NCI-H2107 treated with DMSO at 0.1 percent for 48 hours (cell line): Measurements from ENCODE around the gene CLIC1.

Source experiments
- DNase-seq: peaks from one replicate; lab custom pipeline; 2025; ENCODE audit not compliant: unreplicated experiment; lab: John Stamatoyannopoulos, UW

The CLIC1 gene

GRCh38 chr6:31736021-31736767, at the start of gene CLIC1:
TSS of gene CLIC1 (minus strand) at chr6:31736530. CDS start at chr6:31736300, 230 bp downstream.
- DNase-seq, result no peak

- DNase-seq, result no peak
Measured at GRCh38 chr6:31785475-31785874, 49.1 kb upstream of the CLIC1 start.

GRCh38 chr6:31784098-31784925, 48.0 kb upstream of the CLIC1 start:
- DNase-seq, result no peak

DNA sequence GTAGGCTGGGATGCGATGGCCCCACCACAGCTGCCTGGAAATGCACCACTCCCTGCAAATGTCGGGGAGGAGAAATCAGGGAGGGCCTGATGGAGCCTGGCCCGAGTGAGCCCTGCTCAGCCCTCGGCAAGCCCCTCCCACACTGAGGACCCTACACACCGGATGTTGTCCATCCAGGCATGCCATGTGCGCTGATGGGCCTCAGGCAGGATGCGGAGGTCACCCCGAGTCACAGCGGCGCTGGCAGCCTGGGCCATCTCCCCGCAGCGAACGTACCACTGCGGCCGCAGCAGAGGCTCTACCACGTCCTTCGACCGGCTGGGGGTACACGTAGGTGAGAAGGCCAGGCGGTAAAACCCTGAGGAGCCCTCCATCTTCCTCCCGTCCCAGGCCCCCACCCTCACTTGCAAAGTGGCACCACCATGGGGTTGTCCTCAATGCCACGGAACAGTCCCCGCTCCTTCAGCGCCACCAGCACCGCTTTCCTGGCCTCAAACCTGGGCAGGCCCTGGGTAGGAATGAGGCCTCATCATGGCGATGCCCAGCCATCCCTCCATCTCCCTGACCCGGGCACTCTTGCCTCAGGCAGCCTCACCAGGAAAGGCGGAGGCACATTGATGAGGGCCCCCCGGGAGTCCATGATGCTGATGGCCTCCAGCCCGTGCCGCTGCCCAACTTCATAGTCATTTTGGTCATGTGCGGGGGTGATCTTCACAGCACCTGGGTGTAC, 46.0 kb upstream of the CLIC1 start:
- DNase-seq, result no peak

DNA sequence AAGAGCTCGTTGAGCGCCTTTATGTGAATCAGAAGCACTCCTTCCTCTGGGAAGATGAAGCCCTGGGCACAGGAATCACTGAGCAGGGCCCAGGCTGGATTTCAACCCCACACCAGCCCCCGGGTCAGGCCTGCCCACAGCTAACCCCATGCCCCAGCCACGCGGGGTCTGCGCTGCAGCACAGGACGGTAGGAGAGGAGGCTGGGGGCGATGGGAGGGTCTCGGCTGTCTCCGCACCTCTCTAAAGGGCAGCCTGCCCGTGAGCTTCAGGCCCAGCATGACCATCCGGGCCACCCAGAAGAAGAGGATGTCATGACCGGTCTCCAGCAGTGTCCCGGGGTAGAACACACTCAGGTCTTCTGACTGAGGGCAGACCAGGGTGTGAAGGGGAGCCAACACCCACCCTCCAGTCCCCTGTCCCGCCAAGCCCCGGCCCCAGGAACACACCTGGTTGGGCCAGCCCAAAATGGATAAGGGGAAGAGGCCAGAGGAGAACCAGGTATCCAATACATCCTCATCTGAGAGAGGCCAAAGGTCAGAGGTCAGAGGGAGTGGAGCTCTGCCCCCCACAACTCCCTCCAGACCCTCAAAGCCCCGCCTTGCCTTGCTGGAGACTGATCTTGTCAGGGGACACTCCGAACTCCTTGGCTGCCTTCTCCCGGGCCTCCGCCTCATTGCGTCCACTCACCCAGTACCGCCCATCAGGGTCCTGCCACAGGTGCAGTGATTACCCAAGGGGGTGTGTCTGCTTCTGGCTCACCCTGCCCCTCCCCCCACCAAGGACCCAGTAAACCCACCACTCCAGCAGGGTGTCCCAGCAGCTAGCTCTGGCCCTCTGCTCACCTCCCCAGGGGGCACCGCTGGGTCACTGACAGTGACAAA, 45.2 kb upstream of the CLIC1 start:
- no peak for DNase-seq

GRCh38 chr6:31780507-31781243, 44.3 kb upstream of the CLIC1 start:
- DNase-seq, result no peak

DNA sequence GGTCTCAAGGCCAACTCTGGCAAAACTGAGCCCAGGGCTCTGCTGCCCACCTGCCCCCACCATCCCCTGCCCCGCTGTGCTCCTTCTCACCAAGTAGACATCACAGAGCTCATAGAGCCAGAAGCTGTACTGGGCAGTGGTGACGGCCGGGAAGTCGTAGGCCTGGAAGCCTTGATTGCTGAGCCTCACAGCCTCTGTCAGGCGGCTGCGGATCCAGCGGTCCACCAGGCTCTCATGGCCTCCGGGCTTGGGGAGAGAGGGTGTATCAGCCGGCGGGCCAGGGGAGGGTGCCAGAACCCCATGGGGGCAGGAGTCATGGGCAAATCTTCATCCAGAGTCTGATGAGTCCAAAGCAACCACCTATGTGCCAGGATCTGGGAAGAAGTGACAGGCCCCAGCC, 43.6 kb upstream of the CLIC1 start:
- DNase-seq, result no peak

DNA sequence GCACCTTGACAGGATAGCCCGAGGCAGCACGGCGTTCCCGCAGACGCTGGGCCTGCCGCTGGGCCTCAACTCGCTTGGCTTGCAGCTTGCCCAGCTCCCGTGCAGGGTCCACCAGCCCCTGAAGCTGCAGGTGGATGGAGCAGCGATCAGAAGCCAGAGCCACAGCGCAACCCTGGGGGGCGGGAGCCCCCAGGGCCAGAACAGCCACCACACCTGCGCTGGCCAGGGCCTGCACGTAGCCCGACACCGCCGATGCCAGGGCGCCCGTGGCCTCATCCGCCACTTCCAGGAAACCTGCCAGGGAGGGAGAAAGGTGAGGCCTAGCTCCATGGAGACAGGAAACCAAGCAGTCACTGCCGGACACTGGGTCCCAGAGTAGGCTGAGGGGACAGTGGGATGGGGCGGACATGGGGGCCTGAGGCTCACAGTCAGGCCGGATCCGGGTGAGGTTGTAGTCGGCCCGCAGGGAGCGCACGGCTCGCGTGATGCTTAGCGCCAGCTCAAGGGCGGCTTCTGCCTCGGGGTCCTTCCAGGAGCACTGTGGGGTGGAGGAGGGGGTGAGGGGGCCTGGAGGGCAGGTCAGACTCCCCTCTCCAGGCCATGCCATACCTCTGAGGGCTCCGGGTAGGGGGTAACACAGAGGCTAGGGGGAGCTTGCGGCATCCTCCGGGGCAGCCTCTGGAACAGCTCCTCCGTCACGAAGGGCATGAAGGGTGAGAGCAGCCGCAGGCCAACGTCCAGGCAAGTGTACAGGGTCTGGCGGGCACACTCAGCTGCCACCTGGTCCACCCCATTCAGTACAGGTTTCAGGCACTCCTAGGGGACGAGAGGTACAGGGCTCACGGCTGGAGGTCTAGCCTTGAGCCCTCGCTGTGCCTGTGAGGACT, 42.9 kb upstream of the CLIC1 start:
- DNase-seq, result no peak

DNA sequence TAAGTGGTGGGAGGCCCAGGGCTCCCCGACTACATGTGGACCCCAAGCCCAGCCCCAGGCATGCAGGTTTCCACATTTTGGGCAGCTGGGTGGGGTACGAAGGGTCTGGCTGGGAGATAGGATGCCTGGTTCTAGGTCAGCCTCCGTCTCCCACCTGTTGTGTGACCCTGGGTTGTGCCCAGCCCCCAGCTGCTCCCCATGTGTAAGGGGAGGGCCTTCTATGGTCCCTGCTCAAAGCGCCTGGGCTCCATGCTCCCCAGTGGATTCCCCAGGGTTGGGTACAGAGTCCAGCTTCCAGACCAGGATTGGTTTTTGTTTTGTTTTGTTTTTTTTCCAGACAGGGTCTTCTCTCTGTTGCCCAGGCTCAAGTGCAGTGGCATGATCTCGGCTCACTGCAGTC, 41.9 kb upstream of the CLIC1 start:
- DNase-seq, result no peak

- no peak for DNase-seq
Measured at GRCh38 chr6:31777667-31778050, 41.3 kb upstream of the CLIC1 start.

- DNase-seq, result peak; percentile 7
Measured at GRCh38 chr6:31776989-31777666, 40.8 kb upstream of the CLIC1 start, which contains the start of gene VWA7. TSS of gene VWA7 (minus strand) at chr6:31777328. CDS start at chr6:31776779, 549 bp downstream.

GRCh38 chr6:31776485-31776988, 40.2 kb upstream of the CLIC1 start:
- no peak for DNase-seq

- DNase-seq, result no peak
Measured at GRCh38 chr6:31775633-31776484, 39.5 kb upstream of the CLIC1 start.

GRCh38 chr6:31775184-31775583, 38.9 kb upstream of the CLIC1 start:
- DNase-seq, result no peak

DNA sequence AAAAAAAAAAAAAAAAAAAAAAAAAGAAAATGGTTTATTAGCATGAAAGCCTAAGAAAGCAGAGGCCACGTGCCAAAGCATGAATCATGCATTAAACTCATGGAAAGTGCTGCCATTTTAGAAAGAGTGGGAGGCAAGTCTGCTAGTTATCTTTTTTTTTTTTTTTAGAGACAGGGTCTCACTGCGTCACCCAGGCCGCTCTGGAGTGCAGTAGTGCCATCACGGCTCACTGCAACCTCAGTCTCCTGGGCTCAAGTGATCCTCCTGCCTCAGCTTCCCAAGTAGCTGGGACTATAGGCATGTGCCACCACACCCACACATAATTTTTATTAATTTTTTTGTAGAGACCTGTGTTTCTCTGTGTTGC, 35.6 kb upstream of the CLIC1 start:
- DNase-seq, result no peak

DNA sequence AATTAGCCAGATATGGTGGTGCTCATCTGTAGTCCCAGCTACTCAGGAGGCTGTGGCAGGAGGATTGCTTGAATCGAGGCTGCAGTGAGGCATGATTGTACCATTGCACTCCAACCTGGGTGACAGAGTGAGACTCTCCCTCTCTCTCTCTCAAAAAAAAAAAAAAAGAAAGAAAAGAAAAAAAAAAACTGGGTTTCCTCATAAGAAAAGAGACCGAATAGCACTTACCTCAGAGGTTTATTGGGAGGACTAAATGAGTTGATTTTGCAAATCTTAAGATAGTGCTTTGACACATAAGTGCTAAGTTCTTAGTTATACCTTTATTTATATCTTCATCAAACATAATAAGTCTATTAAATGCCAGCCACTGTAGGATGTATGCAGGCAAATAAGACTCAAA, 34.5 kb upstream of the CLIC1 start:
- DNase-seq, result no peak

- DNase-seq, result peak; percentile 2
Measured at GRCh38 chr6:31769684-31770371, 33.5 kb upstream of the CLIC1 start.
